ENCODE data around the gene CAPN10.

GRCh38 chr2:240569523-240569997 lies 17.0 kb upstream of the CAPN10 start:
- TF ChIP-seq POLR2A (IDR thresholded peaks at IDR 0.05) = no peak
- TF ChIP-seq CTCF (IDR thresholded peaks at IDR 0.05) = no peak

All from uterus (tissue), 2 donors.